Peyer's patch (tissue), 4 donors: ENCODE results near the gene BRK1.

Experiments
- CTCF ChIP-seq, 6 experiments: fragments of 450-650 bp in 4 of 6; fragments of 200-600 bp in 2 of 6; sonication (generic) in 1 of 6; IDR thresholded peaks; one replicate each; pipeline ENCODE4 v1.5.1; 2017 to 2019; ENCODE audit warnings: antibody characterized with exemption in 6 of 6, mild to moderate bottlenecking in 3 of 6, moderate library complexity in 1 of 6
- POLR2A ChIP-seq, 2 donors: fragments of 450-650 bp; IDR thresholded peaks; one replicate each; pipeline ENCODE4 v1.5.1; 2017; ENCODE audit warnings: antibody characterized with exemption in 2 of 2, mild to moderate bottlenecking in 2 of 2, moderate library complexity in 2 of 2

- TF ChIP-seq CTCF (IDR thresholded peaks at IDR 0.05): no peak
- no peak for TF ChIP-seq POLR2A (IDR thresholded peaks at IDR 0.05)
Measured at GRCh38 chr3:10166213-10166604, 50.7 kb downstream of the BRK1 start.
